Stimulated activated naive CD4-positive, alpha-beta T cell (primary cell): ENCODE data around the gene GALNT12.

Source experiments
- DNase-seq, 6 experiments: peaks; one replicate each; lab custom pipeline; 2025; lab: John Stamatoyannopoulos, UW

The GALNT12 gene

GRCh38 chr9:98807070-98807813, at the start of gene GALNT12:
TSS of gene GALNT12 (plus strand) at chr9:98807670. CDS start at chr9:98807699, 29 bp downstream.
- DNase-seq, result peak; percentile 31 to 61 (median 52)

- DNase-seq, result no peak
Observed at GRCh38 chr9:98760231-98760630, 47.2 kb upstream of the GALNT12 start.

GRCh38 chr9:98763986-98764745, 43.3 kb upstream of the GALNT12 start:
- DNase-seq, result no peak

GRCh38 chr9:98765256-98765655, 42.2 kb upstream of the GALNT12 start:
- DNase-seq, result no peak

GRCh38 chr9:98766586-98766985, 40.9 kb upstream of the GALNT12 start:
- no peak for DNase-seq

- no peak for DNase-seq
Observed at GRCh38 chr9:98767196-98767595, 40.3 kb upstream of the GALNT12 start.

GRCh38 chr9:98767915-98768314, 39.6 kb upstream of the GALNT12 start:
- DNase-seq, result no peak

GRCh38 chr9:98768344-98768743, 39.1 kb upstream of the GALNT12 start:
- no peak for DNase-seq

- DNase-seq, result no peak
Observed at GRCh38 chr9:98770717-98771116, 36.8 kb upstream of the GALNT12 start.

- no peak for DNase-seq
Observed at GRCh38 chr9:98771209-98771874, 36.1 kb upstream of the GALNT12 start.

GRCh38 chr9:98772364-98773155, 34.9 kb upstream of the GALNT12 start:
- DNase-seq, result no peak

- no peak for DNase-seq
Observed at GRCh38 chr9:98773721-98774120, 33.7 kb upstream of the GALNT12 start.

GRCh38 chr9:98774746-98775145, 32.7 kb upstream of the GALNT12 start:
- peak in 1 of 6 experiments; percentile 5 for DNase-seq

GRCh38 chr9:98775831-98776441, 31.5 kb upstream of the GALNT12 start:
- DNase-seq, result peak in 2 of 6 experiments; percentile 8 to 11

GRCh38 chr9:98777618-98778017, 29.9 kb upstream of the GALNT12 start:
- no peak for DNase-seq

- DNase-seq, result no peak
Observed at GRCh38 chr9:98778251-98778650, 29.2 kb upstream of the GALNT12 start.

- DNase-seq, result no peak
Observed at GRCh38 chr9:98778711-98779530, 28.5 kb upstream of the GALNT12 start.

- DNase-seq, result no peak
Observed at GRCh38 chr9:98780059-98780749, 27.3 kb upstream of the GALNT12 start.

- DNase-seq, result no peak
Observed at GRCh38 chr9:98781588-98782383, 25.7 kb upstream of the GALNT12 start.
